Smooth muscle cell (in vitro differentiated cells): Measurements from ENCODE around the gene SLC2A4. TPM values are rescaled to one million over a fixed set of nuclear protein-coding genes. Genes with fewer than 3 reads are reported as not detected.

Experiments used
- DNase-seq: peaks from one replicate; lab custom pipeline; 2025; ENCODE audit not compliant: unreplicated experiment; lab: John Stamatoyannopoulos, UW
- H2AFZ ChIP-seq: fragments of 200-600 bp; sonication (generic); 2 replicates; pipeline ENCODE4 v1.6.0; 2016; ENCODE audit warnings: antibody characterized with exemption, low read depth, mild to moderate bottlenecking
- H3F3A ChIP-seq: fragments of 200-600 bp; sonication (generic); 2 replicates; pipeline ENCODE4 v1.6.0; 2017; ENCODE audit warnings: antibody characterized with exemption, low read depth
- H3K27ac ChIP-seq: fragments of 200-600 bp; sonication (generic); 2 replicates; pipeline ENCODE4 v1.5.1; 2016; ENCODE audit warnings: low read depth, mild to moderate bottlenecking
- H3K27me3 ChIP-seq: fragments of 200-600 bp; sonication (generic); 2 replicates; pipeline ENCODE4 v1.6.1; 2016; ENCODE audit warnings: low read depth, mild to moderate bottlenecking
- H3K36me3 ChIP-seq: fragments of 200-600 bp; sonication (generic); 2 replicates; pipeline ENCODE4 v1.5.1; 2016; ENCODE audit warnings: low read depth
- H3K4me1 ChIP-seq: fragments of 200-600 bp; sonication (generic); 2 replicates; pipeline ENCODE4 v1.5.1; 2016; ENCODE audit warnings: low read depth
- H3K4me2 ChIP-seq: fragments of 200-600 bp; sonication (generic); 2 replicates; pipeline ENCODE4 v1.6.0; 2016; ENCODE audit warnings: mild to moderate bottlenecking
- H3K4me3 ChIP-seq: fragments of 200-600 bp; sonication (generic); 2 replicates; pipeline ENCODE4 v1.5.1; 2016; ENCODE audit warnings: mild to moderate bottlenecking
- H3K79me2 ChIP-seq: fragments of 200-600 bp; sonication (generic); 2 replicates; pipeline ENCODE4 v1.6.0; 2016; ENCODE audit warnings: low read depth, mild to moderate bottlenecking
- H3K9ac ChIP-seq: fragments of 200-600 bp; sonication (generic); 2 replicates; pipeline ENCODE4 v1.6.0; 2016; ENCODE audit warnings: low read depth
- H3K9me3 ChIP-seq: fragments of 200-600 bp; sonication (generic); replicated peaks from 2 replicates; pipeline ENCODE4 v1.5.1; 2016; ENCODE audit warnings: low read depth
- H4K20me1 ChIP-seq: fragments of 200-600 bp; sonication (generic); 2 replicates; pipeline ENCODE4 v1.6.0; 2016; ENCODE audit warnings: low read depth
- WGBS: methylation state at CpG from one replicate; pipeline ENCODE4 v1.1.7; 2016; ENCODE audit warnings: low lambda C conversion rate; 5-methylcytosine and 5-hydroxymethylcytosine counted together
- polyA plus RNA-seq: library from polyadenylated mRNA; unstranded; fragments of >200 nt; fragmentation: Nextera tagmentation; extraction: Ambion mirVana; gene quantifications from 2 replicates; pipeline ENCODE4 v1.2.1, GENCODE V29; 2016
- total RNA-seq: library from RNA; depleted of rRNA; stranded (reverse); fragments of >200 nt; gene quantifications from 2 replicates; pipeline ENCODE4 v1.2.3, GENCODE V29; 2014
- TF ChIP-seq, protein P1 (sequence below): fragments of 200-600 bp; sonication (generic); IDR thresholded peaks from 2 replicates; pipeline ENCODE4 v1.5.1; 2017; ENCODE audit warnings: borderline replicate concordance, mild to moderate bottlenecking, antibody characterized with exemption; ENCODE audit not compliant: insufficient read depth, poor library complexity, severe bottlenecking

SLC2A4 gene
- total and polyA plus RNA-seq, 2 experiments from 2014 or later = not detected

DNA sequence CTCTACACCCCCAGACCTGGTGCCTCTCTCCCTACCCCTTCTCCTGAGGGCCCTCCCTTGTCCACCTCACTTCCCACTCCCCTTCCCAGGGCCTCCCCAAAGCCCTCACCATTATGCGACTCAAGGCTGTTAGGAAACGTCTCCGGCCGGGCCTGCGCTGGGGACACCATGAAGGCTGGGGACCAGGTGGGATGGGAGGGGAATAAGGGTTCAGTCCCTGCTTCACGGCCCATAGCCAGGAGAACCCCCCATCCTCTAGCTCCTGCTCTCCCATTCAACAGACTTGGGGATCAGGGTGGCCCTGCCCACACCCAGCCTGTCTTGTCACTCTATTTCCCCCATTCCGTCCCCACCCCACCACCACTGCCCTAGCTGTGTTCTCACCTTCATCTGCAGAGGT lies 45.5 kb downstream of the SLC2A4 start:
- DNase-seq = no peak
- TF ChIP-seq, protein P1, sequence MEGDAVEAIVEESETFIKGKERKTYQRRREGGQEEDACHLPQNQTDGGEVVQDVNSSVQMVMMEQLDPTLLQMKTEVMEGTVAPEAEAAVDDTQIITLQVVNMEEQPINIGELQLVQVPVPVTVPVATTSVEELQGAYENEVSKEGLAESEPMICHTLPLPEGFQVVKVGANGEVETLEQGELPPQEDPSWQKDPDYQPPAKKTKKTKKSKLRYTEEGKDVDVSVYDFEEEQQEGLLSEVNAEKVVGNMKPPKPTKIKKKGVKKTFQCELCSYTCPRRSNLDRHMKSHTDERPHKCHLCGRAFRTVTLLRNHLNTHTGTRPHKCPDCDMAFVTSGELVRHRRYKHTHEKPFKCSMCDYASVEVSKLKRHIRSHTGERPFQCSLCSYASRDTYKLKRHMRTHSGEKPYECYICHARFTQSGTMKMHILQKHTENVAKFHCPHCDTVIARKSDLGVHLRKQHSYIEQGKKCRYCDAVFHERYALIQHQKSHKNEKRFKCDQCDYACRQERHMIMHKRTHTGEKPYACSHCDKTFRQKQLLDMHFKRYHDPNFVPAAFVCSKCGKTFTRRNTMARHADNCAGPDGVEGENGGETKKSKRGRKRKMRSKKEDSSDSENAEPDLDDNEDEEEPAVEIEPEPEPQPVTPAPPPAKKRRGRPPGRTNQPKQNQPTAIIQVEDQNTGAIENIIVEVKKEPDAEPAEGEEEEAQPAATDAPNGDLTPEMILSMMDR = no peak

DNA sequence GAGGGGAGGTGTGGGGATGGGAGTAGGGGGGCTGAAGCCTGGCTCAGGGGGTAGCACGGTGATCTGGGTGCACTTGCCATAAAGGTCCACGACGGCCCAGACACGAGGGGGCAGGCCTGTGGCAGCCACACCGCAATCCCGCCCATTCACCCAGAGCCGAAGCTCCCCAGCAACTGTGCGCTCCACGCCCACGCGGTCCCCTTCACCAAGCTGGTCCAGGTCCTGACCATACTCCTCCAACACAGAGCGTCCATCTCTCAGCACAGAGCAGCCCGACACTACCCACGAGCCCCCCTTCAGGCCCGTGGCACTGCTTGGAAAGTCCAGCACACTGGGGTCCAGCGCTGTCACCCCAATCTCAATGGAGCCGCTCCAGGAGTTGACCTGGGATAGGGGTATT lies 46.0 kb downstream of the SLC2A4 start:
- no peak overlapping the region for H3K4me3 ChIP-seq
- no peak overlapping the region for H2AFZ ChIP-seq
- no peak overlapping the region for H3K9ac ChIP-seq
- H3K79me2 ChIP-seq = peaks cover 10% of the 10 kb centered on the region
- no peaks in the 10 kb centered on the region for H3K36me3 ChIP-seq
- 95% methylated on average over 15 of the region's 17 CpGs for WGBS
- H4K20me1 ChIP-seq = no peaks in the 10 kb centered on the region
- no peak overlapping the region for H3K27ac ChIP-seq
- DNase-seq = no peak
- H3K4me1 ChIP-seq = peaks cover 14% of the 10 kb centered on the region
- no peaks in the 10 kb centered on the region for H3F3A ChIP-seq
- TF ChIP-seq, protein P1 = no peak
- H3K4me2 ChIP-seq = peak overlapping the region; percentile 93
- H3K9me3 ChIP-seq = no peaks in the 10 kb centered on the region
- H3K27me3 ChIP-seq = no peaks in the 10 kb centered on the region

More for the DNA sequence above, 45.5 kb downstream of the SLC2A4 start:
- Histone ChIP-seq H3K79me2 (peaks cover 10% of the 10 kb centered on the region), H3K4me2 (no peak overlapping the region), H3K27ac (no peak overlapping the region), H2AFZ (no peak overlapping the region), H3K4me1 (peaks cover 14% of the 10 kb centered on the region), H3K9me3 (no peaks in the 10 kb centered on the region), H4K20me1 (no peaks in the 10 kb centered on the region), H3F3A (no peaks in the 10 kb centered on the region), H3K9ac (no peak overlapping the region), H3K27me3 (no peaks in the 10 kb centered on the region), H3K36me3 (no peaks in the 10 kb centered on the region), H3K4me3 (no peak overlapping the region)
- 98% methylated on average over 7 of the region's 7 CpGs for WGBS

- Histone ChIP-seq H3K9me3 (no peaks in the 10 kb centered on the region), H3K27ac (no peak overlapping the region), H4K20me1 (no peaks in the 10 kb centered on the region), H3K4me2 (peak overlapping the region; percentile 93), H3K36me3 (no peaks in the 10 kb centered on the region), H3K4me3 (peak overlapping the region; percentile 77), H3K4me1 (peaks cover 14% of the 10 kb centered on the region), H3K79me2 (peaks cover 10% of the 10 kb centered on the region), H3F3A (no peaks in the 10 kb centered on the region), H3K27me3 (no peaks in the 10 kb centered on the region), H2AFZ (no peak overlapping the region), H3K9ac (no peak overlapping the region)
- TF ChIP-seq, protein P1 = no peak
- 70% methylated on average over 1 of the region's 1 CpG for WGBS
- no peak for DNase-seq
These were observed 46.5 kb downstream of the SLC2A4 start for GRCh38 chr17:7328009-7328408.

- peak within 1 kb of the TSS; percentile 79 for H3K27ac ChIP-seq
- H3K4me1 ChIP-seq = peaks cover 14% of the 10 kb centered on the region
- H3K4me2 ChIP-seq = peak within 1 kb of the TSS; percentile 93
- no peaks in the 10 kb centered on the region for H4K20me1 ChIP-seq
- peak within 1 kb of the TSS; percentile 76 for H3K9ac ChIP-seq
- H3K36me3 ChIP-seq = no peaks in the 10 kb centered on the region
- peak within 1 kb of the TSS; percentile 77 for H3K4me3 ChIP-seq
- H3F3A ChIP-seq = no peaks in the 10 kb centered on the region
- H2AFZ ChIP-seq = peak within 1 kb of the TSS; percentile 81
- DNase-seq = no peak
- no peaks in the 10 kb centered on the region for H3K27me3 ChIP-seq
- H3K79me2 ChIP-seq = peaks cover 10% of the 10 kb centered on the region
- TF ChIP-seq, protein P1 = no peak
- H3K9me3 ChIP-seq = no peaks in the 10 kb centered on the region
- WGBS = 1% methylated on average over 43 of the region's 50 CpGs
These were observed 47.4 kb downstream of the SLC2A4 start, which contains the start of gene NEURL4 for GRCh38 chr17:7328840-7329373. NEURL4 (minus strand) TSS chr17:7329335; CDS start chr17:7329312, 23 bp downstream.
